Neural cell (in vitro differentiated cells): ENCODE results near the gene SVBP.

Experiments used
- CTCF ChIP-seq: fragments of 450-650 bp; IDR thresholded peaks from 2 replicates; pipeline ENCODE4 v1.5.1; 2014; ENCODE audit warnings: antibody characterized with exemption, mild to moderate bottlenecking, moderate library complexity; ENCODE audit not compliant: poor library complexity, severe bottlenecking
- EP300 ChIP-seq: fragments of 450-650 bp; conservative IDR thresholded peaks from 2 replicates; pipeline ENCODE4 v1.6.1; 2014; ENCODE audit warnings: antibody characterized with exemption, mild to moderate bottlenecking, moderate library complexity; ENCODE audit not compliant: poor library complexity, severe bottlenecking
- EZH2 ChIP-seq: fragments of 200-600, 300-800 bp; shearing (Covaris generic), sonication (generic); IDR thresholded peaks from 2 replicates; pipeline ENCODE4 v1.6.1; 2014; ENCODE audit warnings: antibody characterized with exemption, low read length, borderline replicate concordance, mild to moderate bottlenecking; ENCODE audit not compliant: insufficient read depth, poor library complexity, severe bottlenecking
- MXI1 ChIP-seq: fragments of 450-650 bp; conservative IDR thresholded peaks from 2 replicates; pipeline ENCODE4 v1.6.1; 2014; ENCODE audit warnings: antibody characterized with exemption, mild to moderate bottlenecking; ENCODE audit not compliant: poor library complexity, severe bottlenecking
- POLR2AphosphoS5 ChIP-seq: IDR thresholded peaks from 2 replicates; pipeline ENCODE4 v1.6.1; 2012
- RAD21 ChIP-seq: fragments of 450-650 bp; conservative IDR thresholded peaks from 2 replicates; pipeline ENCODE4 v1.6.1; 2014; ENCODE audit warnings: antibody characterized with exemption, mild to moderate bottlenecking, moderate library complexity
- REST ChIP-seq: IDR thresholded peaks from 2 replicates; pipeline ENCODE4 v1.6.1; 2012; ENCODE audit warnings: borderline replicate concordance
- SMC3 ChIP-seq: fragments of 450-650 bp; conservative IDR thresholded peaks from 2 replicates; pipeline ENCODE4 v1.6.1; 2014; ENCODE audit warnings: antibody characterized with exemption, mild to moderate bottlenecking, moderate library complexity; ENCODE audit not compliant: poor library complexity
- TAF1 ChIP-seq: IDR thresholded peaks from 2 replicates; pipeline ENCODE4 v1.6.1; 2012; ENCODE audit warnings: low read depth

- TF ChIP-seq RAD21 (no peak), EP300 (no peak), CTCF (no peak), EZH2 (no peak), POLR2AphosphoS5 (no peak), SMC3 (no peak), REST (no peak), TAF1 (no peak), MXI1 (no peak)
These were observed 32.1 kb downstream of the SVBP start, which contains the start of gene TMEM269 for GRCh38 chr1:42784946-42785693.
